NCI-H526 (cell line): ENCODE measurements around the gene CLCN4.

Experiments used
- DNase-seq, 2 experiments: peaks; one replicate each; lab custom pipeline; 2025; lab: John Stamatoyannopoulos, UW

The CLCN4 gene

DNA sequence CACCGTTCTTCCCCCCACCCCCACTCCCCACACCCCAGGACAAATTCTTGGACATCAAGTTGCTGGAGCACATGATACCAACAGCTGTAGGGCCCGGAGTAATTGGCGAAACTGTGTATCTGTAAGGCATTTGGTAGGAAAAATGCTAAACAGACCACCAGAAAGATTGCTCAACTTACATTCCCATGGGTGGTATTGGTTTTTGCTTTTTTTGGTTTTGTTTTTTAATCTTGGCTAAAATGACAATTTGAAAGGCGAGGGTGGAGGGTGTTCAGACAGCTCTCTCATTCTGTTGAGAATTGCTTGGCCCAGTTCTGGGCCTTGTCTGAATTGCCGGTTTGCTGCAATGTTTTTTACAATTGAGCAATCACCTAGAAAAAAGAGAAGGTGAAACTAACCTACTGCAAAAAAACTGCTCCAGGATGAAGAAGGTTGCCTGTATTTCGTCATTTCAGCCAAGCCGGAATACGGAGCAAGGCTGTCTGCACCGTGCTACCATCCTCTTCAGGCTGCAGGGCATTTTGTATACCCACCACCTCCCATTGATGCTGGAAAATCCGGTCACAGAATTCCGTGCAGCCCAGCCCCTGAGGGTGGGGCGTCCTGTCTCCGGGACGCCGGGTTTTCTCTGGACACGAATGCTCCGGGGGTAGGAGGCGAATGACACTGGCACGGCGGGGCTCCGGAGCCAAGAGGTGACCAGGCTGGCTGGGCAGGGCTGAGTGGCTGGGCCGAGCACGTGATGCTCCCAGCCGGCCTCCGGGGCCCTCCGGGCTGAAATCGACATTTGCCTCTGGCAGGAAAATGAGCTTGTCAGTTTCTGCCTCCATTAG, at the start of gene CLCN4:
TSS of gene CLCN4 (plus strand) at position 777 of the 833 bp plus-strand sequence. CDS start 28,058 bp downstream, outside the sequence.
- DNase-seq, result peak; percentile 47 to 85

DNA sequence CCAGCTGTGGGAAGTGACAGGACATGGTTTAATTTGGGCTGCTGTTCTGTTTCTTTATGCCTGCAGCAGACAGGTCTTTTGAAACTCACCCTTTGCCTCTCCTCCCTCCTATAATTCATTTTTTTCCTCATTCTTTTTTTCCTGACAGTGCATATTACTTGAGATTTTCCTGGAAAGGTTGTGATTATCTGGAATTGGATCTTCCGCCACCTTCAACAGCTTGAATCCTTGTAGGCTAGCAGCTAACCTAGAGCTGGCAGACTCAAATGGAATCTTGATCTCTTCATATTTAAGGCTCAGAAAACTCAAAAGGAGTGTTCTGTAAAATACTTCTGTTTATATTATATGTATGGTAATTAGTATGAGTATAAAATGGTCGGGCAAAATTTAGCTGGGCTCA, 49.3 kb upstream of the CLCN4 start:
- no peak for DNase-seq

DNA sequence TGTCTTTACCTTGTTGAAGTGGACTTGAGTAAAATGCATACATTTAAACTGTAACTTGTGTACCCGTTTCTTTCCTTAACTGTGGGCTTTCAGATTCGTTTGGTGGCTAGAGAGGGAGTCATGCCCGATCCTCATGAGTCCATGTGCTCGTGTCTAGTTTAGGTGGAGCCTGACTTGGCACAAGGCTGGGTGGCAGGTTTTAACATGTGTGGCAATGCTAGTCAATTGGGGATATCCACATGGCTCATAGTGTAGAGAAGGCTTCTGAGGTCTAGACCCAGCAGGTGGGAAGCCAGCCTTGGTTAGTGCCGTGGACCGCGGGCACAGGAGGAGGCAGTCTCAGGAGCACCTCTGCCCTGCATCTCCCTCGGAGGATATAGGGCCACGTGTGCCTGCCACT, 48.5 kb upstream of the CLCN4 start:
- no peak for DNase-seq

DNA sequence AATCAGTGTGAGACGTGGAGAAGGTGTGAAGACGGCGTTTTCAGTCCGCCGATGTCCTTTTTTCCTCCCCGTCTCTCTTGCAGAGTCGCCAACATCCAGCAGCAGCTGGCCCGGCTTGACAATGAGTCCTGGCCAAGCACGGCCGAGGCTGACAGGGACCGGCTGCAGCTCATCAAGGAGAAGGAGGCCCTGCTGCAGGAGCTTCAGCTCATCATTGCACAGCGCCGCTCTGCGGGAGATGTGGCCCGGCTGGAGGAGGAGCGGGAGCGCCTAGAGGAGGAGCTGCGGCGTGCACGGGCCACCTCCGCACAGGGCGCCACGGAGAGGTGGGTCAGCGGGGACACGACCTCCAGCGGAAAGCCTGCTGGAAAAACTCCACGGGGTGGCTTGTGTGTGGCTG, 47.1 kb upstream of the CLCN4 start:
- DNase-seq, result no peak

DNA sequence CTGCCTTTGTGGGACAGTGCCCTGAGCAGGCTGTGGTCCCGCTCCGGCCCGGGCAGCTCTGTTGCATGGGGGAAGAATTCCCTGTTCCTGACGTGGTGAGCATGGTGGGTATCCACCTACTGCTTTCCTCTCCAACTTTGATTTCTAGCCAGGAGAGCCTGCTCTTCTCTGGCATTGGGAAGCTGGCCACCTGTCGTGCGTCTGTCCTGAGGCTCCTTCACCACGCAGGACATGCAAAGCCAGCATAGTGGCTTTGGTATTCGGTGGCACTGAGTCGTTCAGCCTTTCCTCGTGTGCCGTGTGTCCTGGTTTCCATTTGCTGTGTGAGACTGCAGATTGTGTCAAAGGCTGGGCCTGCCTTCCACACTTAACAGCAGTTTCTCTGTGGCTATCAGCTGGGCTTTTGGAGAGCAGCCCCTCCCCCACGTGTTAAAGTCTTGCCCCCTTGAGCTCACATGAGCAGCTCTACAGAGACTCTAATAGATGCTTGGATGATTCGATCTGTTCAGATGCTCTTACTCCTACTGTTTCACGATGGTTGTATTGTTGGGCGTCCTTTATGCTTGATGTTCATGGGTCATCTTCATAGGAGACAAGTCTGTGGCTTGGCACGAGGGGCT, 46.3 kb upstream of the CLCN4 start:
- no peak for DNase-seq

DNA sequence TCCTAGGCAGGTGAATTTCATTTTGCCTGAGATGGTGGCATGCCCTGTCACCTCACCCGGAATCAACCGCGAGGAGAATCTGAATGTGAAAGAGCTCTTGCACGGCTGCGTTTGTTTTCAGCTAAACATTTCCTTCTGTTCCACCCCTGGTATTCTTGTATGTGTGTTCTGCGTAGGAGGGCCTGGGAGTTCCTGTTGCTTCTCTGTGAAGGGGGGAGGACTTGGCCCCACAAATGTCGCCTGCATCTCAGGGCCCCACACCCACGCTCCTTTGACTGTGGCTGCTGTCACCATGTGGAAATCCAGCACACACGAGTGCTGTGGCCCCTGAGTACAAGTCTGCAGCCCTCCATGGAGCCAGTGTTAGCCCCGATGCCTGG, 45.8 kb upstream of the CLCN4 start:
- no peak for DNase-seq

DNA sequence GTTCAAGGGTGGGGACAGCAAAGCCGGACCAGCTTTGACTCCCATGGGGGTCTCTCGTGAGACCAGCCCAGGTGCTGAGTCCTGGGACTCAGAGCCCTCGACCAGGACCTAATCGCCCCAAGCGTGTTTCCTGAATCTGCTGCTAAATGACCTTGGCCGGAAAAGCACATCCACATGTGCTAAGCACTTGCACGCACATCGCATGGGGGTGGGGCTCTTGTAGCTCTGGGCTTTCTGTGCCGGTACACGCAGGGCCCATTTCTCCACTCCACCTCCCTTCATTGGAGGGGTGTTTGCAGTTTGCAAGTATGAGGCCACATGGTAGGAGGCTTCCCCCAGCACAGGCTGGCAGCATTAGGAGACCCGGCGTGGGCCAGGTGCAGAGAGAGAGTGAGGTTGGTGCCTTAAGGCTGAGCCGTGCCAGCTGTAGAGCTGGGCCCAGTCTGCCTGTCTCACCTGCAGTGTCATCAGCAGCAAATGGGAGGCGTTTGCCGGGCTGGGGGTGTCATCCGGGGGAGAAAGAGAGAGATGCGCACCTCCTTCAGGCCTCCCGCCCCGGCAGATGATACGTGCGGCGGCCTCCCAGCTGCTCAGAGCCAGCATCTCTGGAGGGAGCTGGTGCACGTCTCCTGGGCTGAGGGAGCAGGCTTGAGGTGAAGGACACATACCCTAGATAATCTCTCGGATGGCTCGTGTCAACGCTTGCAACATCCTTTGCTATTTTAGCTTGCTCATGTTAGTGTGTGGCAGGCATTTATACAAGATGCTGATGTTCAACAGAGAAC, 45.2 kb upstream of the CLCN4 start:
- DNase-seq, result no peak

DNA sequence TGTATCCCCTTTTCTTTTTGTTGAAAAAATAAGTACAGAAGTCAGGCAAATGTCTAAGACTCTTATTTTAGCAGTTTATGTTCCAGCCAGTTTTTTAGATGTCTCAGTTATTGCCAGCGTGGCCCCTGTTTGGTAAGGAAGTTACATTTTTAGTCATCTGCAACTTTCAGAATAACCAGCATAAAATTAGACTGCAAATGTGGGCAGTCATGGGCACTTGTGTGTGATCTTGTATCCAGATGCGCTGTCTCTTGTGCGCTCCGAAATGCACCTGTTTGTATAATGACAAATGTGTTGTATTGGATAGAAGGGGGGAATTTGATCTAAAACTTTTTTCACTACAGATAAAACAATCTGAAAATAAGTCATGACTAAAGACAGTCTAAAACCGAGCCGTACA, 44.3 kb upstream of the CLCN4 start:
- DNase-seq, result no peak

DNA sequence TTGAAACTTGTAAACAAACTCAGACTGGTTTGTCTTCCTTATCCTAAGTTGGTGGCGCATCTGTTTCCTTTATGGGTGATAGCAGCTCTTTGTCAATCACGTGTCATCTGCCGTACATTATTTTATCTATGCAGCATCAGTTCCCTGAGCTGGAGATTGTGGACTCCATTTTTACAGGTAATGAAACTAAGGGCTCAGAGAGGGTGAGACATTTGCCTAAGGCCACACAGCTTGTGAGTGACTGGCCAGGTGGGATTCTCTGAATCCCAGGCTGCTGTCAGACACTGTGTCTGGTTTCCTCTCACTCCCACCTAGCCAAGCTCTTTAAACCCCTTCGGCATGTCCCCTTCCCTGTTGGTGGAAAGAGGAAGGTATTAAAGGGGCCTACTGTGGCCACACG, 41.7 kb upstream of the CLCN4 start:
- no peak for DNase-seq

DNA sequence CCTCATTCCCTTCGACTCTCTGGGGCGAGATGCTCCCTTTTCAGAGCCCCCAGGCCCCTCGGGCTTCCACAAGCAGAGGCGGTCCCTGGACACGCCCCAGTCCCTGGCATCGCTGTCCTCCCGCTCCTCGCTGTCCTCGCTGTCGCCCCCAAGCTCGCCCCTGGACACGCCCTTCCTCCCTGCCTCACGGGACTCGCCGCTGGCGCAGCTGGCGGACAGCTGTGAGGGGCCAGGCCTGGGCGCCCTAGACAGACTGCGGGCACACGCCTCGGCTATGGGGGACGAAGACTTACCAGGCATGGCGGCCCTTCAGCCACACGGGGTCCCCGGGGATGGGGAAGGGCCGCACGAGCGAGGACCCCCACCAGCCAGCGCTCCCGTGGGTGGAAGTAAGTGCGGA, 39.5 kb upstream of the CLCN4 start:
- no peak for DNase-seq

DNA sequence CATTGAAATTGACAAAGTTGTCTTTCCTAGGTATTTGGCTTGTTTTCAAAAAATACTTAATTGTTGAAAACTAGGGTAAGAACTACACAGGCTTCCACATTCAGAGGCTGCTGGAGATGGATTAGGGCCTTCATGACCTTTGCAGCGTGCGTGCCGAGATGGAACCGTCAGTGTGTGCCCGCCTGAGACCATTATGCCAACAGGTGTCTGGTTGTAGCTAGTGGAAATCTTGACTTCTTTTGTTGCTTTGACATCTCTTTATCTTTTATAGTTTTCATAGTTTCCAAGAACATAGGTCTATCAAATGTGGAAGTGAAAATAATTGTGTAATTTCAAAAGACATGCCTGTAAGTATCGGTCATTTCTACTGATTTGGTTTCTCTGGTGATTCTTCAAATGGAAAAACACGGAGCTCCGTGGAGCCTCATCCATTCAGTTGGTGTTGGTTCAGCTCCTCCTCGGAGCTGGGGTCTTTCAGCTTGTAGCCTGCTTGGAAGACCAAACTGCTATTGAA, 38.9 kb upstream of the CLCN4 start:
- no peak for DNase-seq

DNA sequence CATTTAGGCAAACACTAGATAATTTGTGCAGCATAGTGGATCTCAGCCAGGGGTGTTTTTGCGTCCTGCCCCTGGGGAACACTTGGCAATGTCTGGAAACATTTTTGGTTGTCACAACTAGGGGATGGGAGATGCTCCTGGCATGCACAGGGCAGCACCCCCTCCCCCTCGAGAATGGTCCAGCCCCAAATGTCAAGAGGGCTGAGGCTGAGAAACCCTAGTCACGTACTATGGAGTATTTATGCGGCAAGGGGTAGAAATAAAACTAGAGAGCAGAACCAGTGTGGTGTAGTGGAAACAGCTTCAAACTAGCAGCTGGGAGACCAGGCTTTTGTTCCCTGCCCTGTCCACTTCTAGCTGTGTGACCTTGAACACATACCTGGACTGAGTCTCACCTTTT, 38.2 kb upstream of the CLCN4 start:
- DNase-seq, result no peak

DNA sequence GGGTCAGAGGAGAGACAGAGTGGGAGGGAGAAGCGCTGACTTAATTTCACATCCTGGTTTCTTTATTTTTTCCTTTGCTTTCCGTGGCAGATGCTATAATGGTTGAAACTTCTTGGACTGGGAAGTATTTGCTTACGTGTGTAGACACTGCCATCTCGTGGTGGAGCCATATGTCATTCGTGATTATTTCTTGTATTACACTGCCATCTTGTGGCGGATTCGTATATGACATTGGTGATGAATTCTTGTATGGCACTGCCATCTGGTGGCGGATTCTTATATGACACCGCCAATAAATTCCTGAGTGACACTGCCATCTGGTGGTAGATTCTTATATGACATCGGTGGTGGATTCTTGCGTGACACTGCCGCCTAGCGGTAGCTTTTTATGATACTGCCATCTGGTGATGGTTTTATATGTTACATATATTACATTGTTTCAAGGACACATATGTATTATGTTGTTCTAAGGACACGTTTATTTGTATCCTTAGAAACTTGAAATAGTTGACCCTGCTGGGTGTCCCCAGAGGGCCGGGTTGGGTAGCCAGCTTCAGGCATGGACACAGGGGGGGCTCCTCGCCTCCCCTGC, 37.3 kb upstream of the CLCN4 start:
- DNase-seq, result peak; percentile 66 to 74

DNA sequence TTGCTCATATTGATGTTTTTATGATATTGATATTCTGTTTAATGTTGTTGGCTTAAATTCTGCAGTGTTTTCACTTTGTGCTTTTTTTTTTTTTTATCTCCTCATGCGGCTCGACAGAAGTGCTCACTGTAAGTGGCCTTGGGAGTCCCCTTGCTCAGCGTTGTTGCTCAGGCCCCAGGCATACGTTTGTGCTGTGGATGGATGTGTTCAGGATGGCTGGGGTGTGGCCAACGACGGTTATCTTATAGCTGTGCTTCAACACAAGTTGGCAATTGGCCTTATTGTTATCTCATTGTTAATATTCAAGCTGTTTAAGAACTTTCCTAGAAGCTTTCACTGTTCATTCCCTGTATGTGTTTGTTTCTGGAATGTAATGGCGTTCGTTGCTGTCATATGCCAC, 36.4 kb upstream of the CLCN4 start:
- no peak for DNase-seq

DNA sequence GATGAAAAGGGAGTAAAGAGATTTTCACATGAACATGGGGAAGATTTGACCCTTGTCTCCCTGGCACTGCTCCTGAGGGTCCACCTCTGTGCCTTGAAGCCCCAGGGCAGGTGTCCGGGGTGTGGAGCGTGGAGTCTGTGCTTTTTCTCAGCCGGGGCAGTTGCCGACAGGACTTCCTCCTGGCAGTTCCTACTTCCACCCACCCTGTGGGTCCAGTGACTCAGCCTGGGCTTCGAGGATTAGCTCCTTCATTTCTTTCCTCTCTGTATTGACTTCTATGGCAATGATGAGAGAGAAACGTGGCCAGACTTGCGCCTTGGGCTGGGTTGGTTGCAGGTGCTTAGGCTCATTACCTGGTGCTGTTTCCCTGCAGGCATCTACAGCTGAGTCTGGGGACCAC, 35.9 kb upstream of the CLCN4 start:
- no peak for DNase-seq

DNA sequence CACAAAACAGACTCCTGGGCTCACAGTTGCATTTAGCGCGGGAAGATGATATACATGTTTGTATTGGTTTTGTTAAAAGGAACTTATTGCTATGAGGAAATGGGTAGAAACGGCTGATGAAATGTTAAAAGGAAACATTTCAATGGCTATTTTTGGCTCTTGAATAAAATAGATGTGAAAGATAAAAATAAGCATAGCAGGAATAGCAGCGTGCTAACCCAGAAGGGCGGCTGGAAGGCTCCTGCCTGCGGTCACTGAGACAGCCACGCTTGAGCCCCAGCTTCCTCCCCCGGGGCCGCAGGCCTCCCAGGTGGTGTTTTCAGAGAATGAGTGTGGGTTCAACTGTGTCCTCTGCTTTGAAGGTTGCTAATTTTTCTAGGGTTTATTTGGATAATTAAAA, 35.0 kb upstream of the CLCN4 start:
- DNase-seq, result no peak

DNA sequence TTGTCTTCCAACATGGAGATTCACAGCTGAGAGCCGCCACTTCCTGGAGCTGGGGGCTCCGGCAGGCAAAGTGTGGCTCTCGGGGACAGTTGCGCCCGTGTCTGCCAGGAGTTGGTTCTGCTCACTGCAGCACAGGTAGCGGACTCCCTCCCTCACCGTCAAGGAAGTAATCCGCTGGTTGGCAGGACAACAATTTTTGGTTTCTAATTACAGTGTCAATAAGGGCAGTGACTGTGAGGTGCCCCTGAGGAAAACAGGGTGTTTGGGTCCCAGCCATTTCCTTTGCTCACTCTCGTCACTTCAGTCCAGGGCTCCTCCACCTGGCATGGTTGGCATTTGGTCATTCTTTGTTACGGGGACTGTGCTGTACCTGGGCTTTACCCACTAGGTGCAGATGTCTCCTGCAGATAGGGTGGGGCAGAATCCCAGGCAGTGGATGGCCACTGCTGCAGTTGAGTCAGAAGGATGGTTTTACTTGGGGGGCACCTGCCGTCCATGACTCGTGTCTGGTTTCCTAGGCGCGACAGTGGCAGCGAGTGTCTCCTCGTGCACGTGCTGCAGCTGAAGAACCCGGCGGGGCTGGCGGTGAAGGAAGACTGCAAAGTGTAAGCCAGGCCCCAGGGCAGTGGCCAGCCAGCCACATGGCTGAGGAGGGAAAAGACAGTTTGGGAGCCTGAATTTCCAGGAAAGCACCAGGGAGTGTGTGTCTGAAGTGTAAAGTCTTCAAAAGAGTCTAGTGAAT, 32.1 kb upstream of the CLCN4 start:
- no peak for DNase-seq

DNA sequence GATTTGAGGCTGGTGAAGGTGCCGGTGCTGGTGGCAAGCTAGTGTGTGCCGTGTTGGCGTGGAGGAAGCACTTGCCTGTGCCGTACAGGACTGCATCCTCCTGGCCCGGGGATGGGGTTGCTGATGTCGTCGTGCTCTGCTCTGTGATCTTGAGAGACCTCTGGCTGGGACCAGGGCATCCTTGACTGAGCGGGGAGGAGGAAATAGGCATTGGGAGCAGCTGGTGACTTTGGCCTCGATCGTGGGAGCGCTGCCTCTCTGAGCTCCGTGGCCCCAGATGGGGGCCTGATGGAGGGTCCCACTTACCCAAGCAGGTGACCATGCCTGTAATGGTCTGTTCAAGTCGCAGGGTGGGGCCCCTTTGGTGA, 31.5 kb upstream of the CLCN4 start:
- DNase-seq, result no peak

DNA sequence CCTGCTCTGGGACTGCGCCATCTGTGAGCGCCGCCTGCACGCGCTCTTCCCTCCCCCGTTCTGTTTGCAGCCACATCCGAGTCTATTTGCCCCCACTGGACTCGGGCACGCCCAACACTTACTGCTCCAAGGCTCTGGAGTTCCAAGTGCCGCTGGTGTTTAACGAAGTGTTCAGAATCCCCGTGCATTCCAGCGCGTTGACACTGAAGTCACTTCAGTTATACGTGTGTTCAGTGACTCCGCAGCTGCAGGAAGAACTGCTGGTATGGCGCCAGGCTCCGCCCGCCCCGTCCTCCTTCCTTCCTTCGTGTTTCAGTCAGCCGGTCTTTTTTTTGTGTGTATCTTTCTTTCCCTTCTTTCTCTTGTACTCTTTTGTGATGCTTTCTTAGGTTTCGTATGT, 30.7 kb upstream of the CLCN4 start:
- no peak for DNase-seq

DNA sequence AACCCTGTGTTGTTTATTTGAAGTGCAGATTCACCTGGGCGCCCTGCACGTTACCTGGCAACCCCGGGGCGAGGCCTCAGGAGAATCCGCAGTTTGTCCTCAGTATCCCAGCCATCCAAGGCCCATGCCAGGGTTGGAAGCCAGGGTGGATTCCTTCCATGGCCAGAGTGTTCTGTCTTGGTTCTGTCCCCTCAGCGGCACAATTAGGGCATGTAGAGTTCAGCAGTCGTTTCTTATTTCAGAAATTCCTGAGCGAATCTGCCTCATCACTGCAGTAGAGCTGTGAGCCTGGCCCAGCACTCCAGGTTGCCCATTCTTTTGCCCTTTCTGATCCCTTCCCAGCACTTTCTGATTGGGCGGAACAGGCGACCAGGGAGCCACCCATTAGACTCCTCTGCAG, 29.9 kb upstream of the CLCN4 start:
- DNase-seq, result no peak

DNA sequence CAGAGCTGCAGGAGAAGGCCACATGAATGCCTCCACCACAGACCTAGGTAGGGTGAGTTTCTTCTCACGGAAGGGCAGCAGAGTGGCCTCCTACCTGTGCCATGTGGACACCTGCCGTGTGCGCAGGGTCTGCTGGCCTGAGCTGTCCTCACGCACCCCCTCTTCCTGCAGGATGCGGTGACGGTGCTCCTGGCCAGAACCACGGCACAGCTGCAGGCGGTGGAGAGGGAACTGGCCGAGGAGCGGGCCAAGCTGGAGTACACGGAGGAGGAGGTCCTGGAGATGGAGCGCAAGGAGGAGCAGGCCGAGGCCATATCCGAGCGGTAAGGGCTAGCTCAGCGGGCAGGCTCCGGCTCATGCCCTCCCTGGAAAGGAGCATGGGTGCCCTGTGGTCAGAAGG, 28.4 kb upstream of the CLCN4 start:
- DNase-seq, result no peak

DNA sequence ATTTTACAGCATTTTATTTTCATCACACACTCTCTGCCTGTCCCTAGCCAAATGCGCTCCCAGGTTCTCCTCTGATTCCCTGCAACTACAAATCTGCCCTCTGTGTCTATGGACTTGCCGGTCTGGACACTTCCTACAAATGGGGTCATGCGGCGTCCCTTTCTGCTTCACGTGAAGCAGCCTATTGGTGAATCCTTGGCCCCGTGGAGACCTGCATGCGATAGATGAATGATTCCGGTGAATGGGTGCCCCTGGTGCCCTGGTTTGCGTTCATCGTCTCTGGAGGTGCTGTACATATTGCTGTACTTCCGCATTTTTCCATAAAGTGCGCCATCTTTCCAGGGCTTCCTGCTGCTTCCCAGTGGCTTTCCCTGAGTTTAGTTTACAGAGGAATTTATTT, 27.5 kb upstream of the CLCN4 start:
- no peak for DNase-seq
